IPS DF 6.9 (cell line): ENCODE data around the gene ANKRD2.
"Not testable (repeated sequence)": the region's sequence is repeated elsewhere in the genome, so short reads cannot be mapped to it uniquely, and the experiment has no call there.

Experiments used
- DNase-seq: peaks from one replicate; pipeline ENCODE4 v3.0.0-alpha.2; 2013; ENCODE audit warnings: low read depth, low spot score
- H3K27ac ChIP-seq: one replicate; pipeline ENCODE4 v1.5.1; 2013; ENCODE audit warnings: low read length, control low read depth
- H3K27me3 ChIP-seq: 2 replicates; pipeline ENCODE4 v1.6.1; 2013; ENCODE audit warnings: mild to moderate bottlenecking, low read length; ENCODE audit not compliant: control insufficient read depth, insufficient read depth
- H3K36me3 ChIP-seq: 2 replicates; pipeline ENCODE4 v1.6.1; 2013; ENCODE audit warnings: low read length; ENCODE audit not compliant: control insufficient read depth, insufficient read depth
- H3K4me1 ChIP-seq: 2 replicates; pipeline ENCODE4 v1.6.1; 2013; ENCODE audit warnings: low read length; ENCODE audit not compliant: control insufficient read depth, insufficient read depth
- H3K4me3 ChIP-seq: 2 replicates; pipeline ENCODE4 v1.5.1; 2013; ENCODE audit warnings: mild to moderate bottlenecking, low read length
- H3K9me3 ChIP-seq: 2 replicates; pipeline ENCODE4 v1.6.1; 2013; ENCODE audit warnings: low read length, inconsistent platforms; ENCODE audit not compliant: control insufficient read depth, insufficient read depth
- WGBS: extraction: QIAGEN DNeasy Blood & Tissue Kit; methylation state at CpG from one replicate; pipeline ENCODE4 v1.1.7; 2013; ENCODE audit warnings: mixed read lengths, missing lambda C conversion rate; ENCODE audit not compliant: insufficient read length, insufficient coverage; 5-methylcytosine and 5-hydroxymethylcytosine counted together

Gene ANKRD2

GRCh38 chr10:97561386-97562077 lies 11.0 kb upstream of the ANKRD2 start:
- not testable (repeated sequence) for H3K27ac ChIP-seq
- WGBS, result no CpG with 5 or more reads among the region's 12 CpGs

DNA sequence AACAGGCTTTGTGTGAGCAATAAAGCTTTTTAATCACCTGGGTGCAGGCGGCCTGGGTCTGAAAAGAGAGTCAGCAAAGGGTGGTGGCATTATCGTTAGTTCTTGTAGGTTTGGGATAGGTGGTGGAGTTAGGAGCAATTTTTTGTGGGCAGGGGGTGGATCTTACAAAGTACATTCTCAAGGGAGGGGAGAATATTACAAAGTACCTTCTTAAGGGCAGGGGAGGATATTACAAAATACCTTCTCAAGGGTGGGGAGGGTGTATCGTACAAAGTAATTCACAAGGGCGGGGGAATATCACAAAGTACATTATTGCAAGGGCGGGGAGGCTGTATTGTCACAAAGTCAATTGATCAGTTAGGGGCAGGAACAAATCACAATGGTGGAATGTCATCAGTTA lies 10.2 kb upstream of the ANKRD2 start:
- H3K4me1 ChIP-seq, H3K36me3 ChIP-seq, H3K9me3 ChIP-seq, H3K27ac ChIP-seq, H3K27me3 ChIP-seq, DNase-seq, H3K4me3 ChIP-seq: not testable (repeated sequence)
- no CpG with 5 or more reads among the region's 5 CpGs for WGBS

More at GRCh38 chr10:97561386-97562077, 11.0 kb upstream of the ANKRD2 start:
- H3K27me3 ChIP-seq, H3K4me3 ChIP-seq, H3K36me3 ChIP-seq, H3K4me1 ChIP-seq, DNase-seq, H3K9me3 ChIP-seq: not testable (repeated sequence)

- Histone ChIP-seq H3K4me3 (no peak overlapping the region), H3K4me1 (no peaks in the 10 kb centered on the region), H3K36me3 (no peaks in the 10 kb centered on the region), H3K27ac (no peak overlapping the region), H3K27me3 (no peaks in the 10 kb centered on the region), H3K9me3 (no peaks in the 10 kb centered on the region)
- DNase-seq, result no peak
- WGBS, result no CpG with 5 or more reads among the region's 4 CpGs
Observed at GRCh38 chr10:97563337-97563736, 9.2 kb upstream of the ANKRD2 start.

- Histone ChIP-seq H3K27me3 (no peaks in the 10 kb centered on the region), H3K27ac (no peak overlapping the region), H3K9me3 (no peaks in the 10 kb centered on the region), H3K4me1 (no peaks in the 10 kb centered on the region), H3K4me3 (no peak overlapping the region), H3K36me3 (peaks cover 2% of the 10 kb centered on the region; the same call in 1 of the 2 replicates)
- no peak for DNase-seq
- no CpG with 5 or more reads among the region's 4 CpGs for WGBS
Observed at GRCh38 chr10:97564776-97565175, 7.8 kb upstream of the ANKRD2 start.

- Histone ChIP-seq H3K9me3 (no peaks in the 10 kb centered on the region), H3K4me1 (no peaks in the 10 kb centered on the region), H3K27ac (no peak overlapping the region), H3K27me3 (no peaks in the 10 kb centered on the region), H3K36me3 (peaks cover 8% of the 10 kb centered on the region), H3K4me3 (no peak overlapping the region)
- no CpG with 5 or more reads among the region's 2 CpGs for WGBS
- no peak for DNase-seq
Observed at GRCh38 chr10:97566336-97566996, 6.1 kb upstream of the ANKRD2 start.

- Histone ChIP-seq H3K27me3 (no peaks in the 10 kb centered on the region), H3K27ac (no peak overlapping the region), H3K36me3 (peaks cover 8% of the 10 kb centered on the region), H3K4me1 (no peaks in the 10 kb centered on the region), H3K9me3 (no peaks in the 10 kb centered on the region), H3K4me3 (no peak overlapping the region)
- no CpG with 5 or more reads among the region's 15 CpGs for WGBS
- no peak for DNase-seq
Observed at GRCh38 chr10:97567891-97568290, 4.7 kb upstream of the ANKRD2 start.

- no CpG with 5 or more reads among the region's 33 CpGs for WGBS
- H3K27me3 ChIP-seq, result no peaks in the 10 kb centered on the region
- H3K9me3 ChIP-seq, result no peaks in the 10 kb centered on the region
- H3K4me3 ChIP-seq, result no peak overlapping the region; the same call in 1 of the 2 replicates
- peaks cover 8% of the 10 kb centered on the region for H3K36me3 ChIP-seq
- no peak overlapping the region for H3K27ac ChIP-seq
- no peak for DNase-seq
- no peaks in the 10 kb centered on the region for H3K4me1 ChIP-seq
Observed at GRCh38 chr10:97570146-97570788, 2.3 kb upstream of the ANKRD2 start.

DNA sequence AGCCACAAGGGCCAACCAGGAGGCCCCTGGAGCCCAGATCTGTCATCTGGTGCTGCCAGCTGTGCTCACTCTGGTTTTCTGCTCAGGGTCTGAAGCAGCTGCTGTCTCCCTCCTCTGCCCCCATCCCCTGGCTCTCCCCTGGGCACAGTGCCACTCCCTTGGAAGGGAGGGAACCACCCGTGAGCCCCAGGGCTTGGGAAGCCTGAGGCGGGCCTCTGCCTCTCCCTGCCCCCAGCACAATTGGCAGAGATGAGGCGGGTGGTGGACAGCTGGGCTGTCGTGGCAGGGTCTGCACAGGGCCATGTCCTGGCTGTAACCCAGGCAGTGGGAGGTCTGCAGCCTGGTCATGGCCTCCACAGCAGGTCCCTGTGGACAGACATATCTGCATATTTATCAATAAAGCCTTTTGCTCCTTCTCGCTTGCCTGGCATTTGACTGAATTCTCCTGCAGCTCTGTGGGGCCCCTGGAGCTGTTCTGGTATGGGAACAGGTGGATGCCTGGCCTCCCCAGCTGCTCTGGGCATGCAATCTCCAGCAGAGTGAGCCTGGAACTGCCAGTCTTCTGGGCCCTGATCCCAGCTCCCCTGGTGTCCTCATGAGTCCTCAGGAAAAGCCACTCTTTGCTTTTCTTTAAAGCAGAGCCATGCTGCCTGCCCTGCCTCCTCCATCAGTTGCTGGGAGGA lies 1.6 kb upstream of the ANKRD2 start:
- H3K27me3 ChIP-seq, result no peaks in the 10 kb centered on the region
- H3K9me3 ChIP-seq, result no peaks in the 10 kb centered on the region
- no peaks in the 10 kb centered on the region for H3K4me1 ChIP-seq
- no peak for DNase-seq
- H3K4me3 ChIP-seq, result no peak overlapping the region
- peaks cover 8% of the 10 kb centered on the region for H3K36me3 ChIP-seq
- H3K27ac ChIP-seq, result no peak overlapping the region
- WGBS, result no CpG with 5 or more reads among the region's 5 CpGs

DNA sequence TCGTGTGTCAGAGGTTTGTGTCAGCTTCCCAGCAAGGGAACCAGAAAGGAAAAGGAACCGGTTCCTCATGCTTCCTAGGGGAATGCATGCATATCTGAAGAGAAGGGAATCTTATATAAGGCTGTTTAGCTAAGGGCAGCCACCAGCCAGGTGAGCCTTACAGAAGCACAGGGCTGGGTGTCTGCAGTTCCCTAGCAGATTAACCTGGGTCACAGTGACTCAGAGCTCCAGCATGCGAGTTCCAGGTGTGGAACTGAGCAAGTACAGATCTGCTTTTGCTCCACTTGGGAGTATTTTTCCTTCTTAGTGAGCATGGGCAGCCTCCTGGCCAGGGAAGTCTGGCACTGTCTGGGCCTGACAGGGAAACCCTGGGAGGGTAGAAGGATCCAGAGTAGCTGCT lies 957 bp upstream of the ANKRD2 start:
- Histone ChIP-seq H3K36me3 (peaks cover 8% of the 10 kb centered on the region), H3K27me3 (no peaks in the 10 kb centered on the region), H3K4me1 (no peaks in the 10 kb centered on the region), H3K4me3 (no peak overlapping the region), H3K9me3 (no peaks in the 10 kb centered on the region), H3K27ac (no peak overlapping the region)
- no CpG with 5 or more reads among the region's 3 CpGs for WGBS
- DNase-seq, result no peak

DNA sequence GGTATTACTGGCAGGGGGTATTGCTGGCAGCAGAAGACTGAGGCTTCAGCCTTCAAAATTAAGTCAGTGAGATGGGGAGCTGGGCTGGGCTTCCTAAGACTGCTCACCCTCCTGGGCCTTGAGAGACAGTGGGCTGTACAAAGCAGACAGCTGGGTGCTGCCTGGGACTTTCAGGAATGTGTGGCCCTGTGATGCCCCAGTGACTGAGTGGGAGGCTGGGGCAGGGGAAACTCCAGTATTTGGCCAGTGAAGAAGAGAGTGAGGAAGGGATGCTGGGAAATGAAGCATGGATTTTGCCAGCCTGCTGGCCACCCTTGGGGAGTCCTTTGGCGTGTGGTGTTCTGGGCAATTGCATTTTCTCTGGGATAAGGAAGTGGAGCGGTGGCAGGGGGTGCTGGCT lies 442 bp downstream of the ANKRD2 start:
- WGBS, result no CpG with 5 or more reads among the region's 2 CpGs
- DNase-seq, result no peak
- Histone ChIP-seq H3K27me3 (no peaks in the 10 kb centered on the region), H3K27ac (no peak overlapping the region), H3K4me1 (no peaks in the 10 kb centered on the region), H3K4me3 (no peak overlapping the region), H3K36me3 (peaks cover 8% of the 10 kb centered on the region), H3K9me3 (no peaks in the 10 kb centered on the region)
